GM19438 (cell line): ENCODE results near the gene ENDOD1.

ENCODE experiments used
- ATAC-seq: cut with Tn5 transposase; IDR thresholded peaks from one replicate; pipeline ENCODE4 v1.9.1; 2021; ENCODE audit warnings: low read depth; ENCODE audit not compliant: unreplicated experiment

Gene ENDOD1

GRCh38 chr11:95163106-95163505, 73.5 kb downstream of the ENDOD1 start:
- ATAC-seq, result no peak

DNA sequence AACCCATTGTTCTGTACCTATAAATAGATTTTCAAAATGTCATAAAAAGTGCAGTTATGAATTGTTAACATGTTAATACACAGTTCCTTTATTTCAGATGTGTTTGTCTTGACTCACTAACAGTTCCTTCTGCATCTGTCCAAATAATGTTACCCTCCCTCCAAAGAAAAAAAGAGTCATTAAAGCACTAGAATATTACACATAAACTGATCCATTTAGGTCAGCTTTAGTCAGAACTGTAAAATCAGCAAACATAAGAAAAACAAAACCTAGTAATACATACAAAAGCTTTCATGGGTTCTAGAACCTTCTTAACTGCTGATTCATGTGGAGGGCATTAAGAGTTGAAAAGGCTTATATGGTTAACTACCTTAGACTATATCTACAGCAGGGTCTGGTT, 76.0 kb downstream of the ENDOD1 start:
- no peak for ATAC-seq

GRCh38 chr11:95166781-95167180, 77.1 kb downstream of the ENDOD1 start:
- no peak for ATAC-seq

GRCh38 chr11:95170294-95170693, 80.6 kb downstream of the ENDOD1 start:
- no peak for ATAC-seq

GRCh38 chr11:95175818-95176380, 86.3 kb downstream of the ENDOD1 start:
- no peak for ATAC-seq
